IMR-90 (cell line): ENCODE results near the gene TSPAN31.

Experiments
- MAFK ChIP-seq: IDR thresholded peaks from 2 replicates; pipeline ENCODE4 v1.6.1; 2012; ENCODE audit warnings: low read depth, low read length, improper control_type of control experiment
- MAZ ChIP-seq: IDR thresholded peaks from 2 replicates; pipeline ENCODE4 v1.6.1; 2012; ENCODE audit warnings: low read depth, mild to moderate bottlenecking, low read length, improper control_type of control experiment, moderate library complexity, borderline replicate concordance
- MXI1 ChIP-seq: IDR thresholded peaks from 2 replicates; pipeline ENCODE4 v1.6.1; 2012; ENCODE audit warnings: low read depth, mild to moderate bottlenecking, low read length, moderate library complexity, borderline replicate concordance
- NFE2L2 ChIP-seq: fragments of 150-350 bp; IDR thresholded peaks from 2 replicates; pipeline ENCODE4 v1.6.1; 2016; ENCODE audit warnings: low read depth, mild to moderate bottlenecking, low read length
- POLR2A ChIP-seq: IDR thresholded peaks from 2 replicates; pipeline ENCODE4 v1.6.1; 2012; ENCODE audit warnings: mild to moderate bottlenecking, low read depth, low read length
- RAD21 ChIP-seq: IDR thresholded peaks from 2 replicates; pipeline ENCODE4 v1.6.1; 2012; ENCODE audit warnings: low read length, improper control_type of control experiment
- RCOR1 ChIP-seq: IDR thresholded peaks from 2 replicates; pipeline ENCODE4 v1.6.1; 2012; ENCODE audit warnings: mild to moderate bottlenecking, low read length, improper control_type of control experiment; ENCODE audit not compliant: insufficient replicate concordance
- RFX5 ChIP-seq: IDR thresholded peaks from 2 replicates; pipeline ENCODE4 v1.8.0; 2012; ENCODE audit warnings: low read depth, mild to moderate bottlenecking, low read length, moderate library complexity
- TF ChIP-seq, protein P1 (sequence below): conservative IDR thresholded peaks from 2 replicates; pipeline ENCODE4 v1.5.1; 2012; ENCODE audit warnings: mild to moderate bottlenecking, low read depth, low read length, improper control_type of control experiment
- TF ChIP-seq, protein P2 (sequence below): fragments of 150-350 bp; IDR thresholded peaks from 2 replicates; pipeline ENCODE4 v1.6.1; 2017; ENCODE audit warnings: mild to moderate bottlenecking, antibody characterized with exemption, low read length, low read depth
- TF ChIP-seq, protein P3 (sequence below): fragments of 150-350 bp; IDR thresholded peaks from 2 replicates; pipeline ENCODE4 v1.6.1; 2016; ENCODE audit warnings: low read depth, mild to moderate bottlenecking, low read length, moderate library complexity, borderline replicate concordance

DNA sequence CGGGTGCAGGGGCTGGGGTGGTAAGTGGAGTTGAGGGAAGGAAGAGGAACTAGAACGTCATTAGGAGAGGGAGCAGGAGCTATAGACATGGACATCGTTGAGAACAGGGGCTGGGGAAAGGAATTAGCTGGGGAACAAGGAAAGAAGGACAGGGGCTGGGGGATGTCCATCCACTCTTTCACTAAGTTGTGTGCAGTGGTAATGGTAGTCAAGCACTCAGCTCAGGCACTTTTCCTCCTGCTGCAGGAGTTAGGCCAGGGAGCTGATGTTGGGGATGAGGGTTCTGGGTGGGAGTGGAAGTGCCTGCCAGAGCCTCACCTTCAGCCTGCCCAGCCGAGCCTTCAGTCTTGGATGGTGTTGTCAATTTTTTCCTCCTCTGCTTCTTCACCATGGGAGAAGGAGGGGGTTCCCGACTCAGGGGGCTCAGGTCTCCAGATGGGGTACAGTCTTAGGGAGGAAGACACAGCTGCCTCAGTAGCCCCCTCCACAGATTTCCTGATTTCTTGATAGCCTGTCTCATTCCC is 15.5 kb upstream of the TSPAN31 start:
- TF ChIP-seq, protein P1, sequence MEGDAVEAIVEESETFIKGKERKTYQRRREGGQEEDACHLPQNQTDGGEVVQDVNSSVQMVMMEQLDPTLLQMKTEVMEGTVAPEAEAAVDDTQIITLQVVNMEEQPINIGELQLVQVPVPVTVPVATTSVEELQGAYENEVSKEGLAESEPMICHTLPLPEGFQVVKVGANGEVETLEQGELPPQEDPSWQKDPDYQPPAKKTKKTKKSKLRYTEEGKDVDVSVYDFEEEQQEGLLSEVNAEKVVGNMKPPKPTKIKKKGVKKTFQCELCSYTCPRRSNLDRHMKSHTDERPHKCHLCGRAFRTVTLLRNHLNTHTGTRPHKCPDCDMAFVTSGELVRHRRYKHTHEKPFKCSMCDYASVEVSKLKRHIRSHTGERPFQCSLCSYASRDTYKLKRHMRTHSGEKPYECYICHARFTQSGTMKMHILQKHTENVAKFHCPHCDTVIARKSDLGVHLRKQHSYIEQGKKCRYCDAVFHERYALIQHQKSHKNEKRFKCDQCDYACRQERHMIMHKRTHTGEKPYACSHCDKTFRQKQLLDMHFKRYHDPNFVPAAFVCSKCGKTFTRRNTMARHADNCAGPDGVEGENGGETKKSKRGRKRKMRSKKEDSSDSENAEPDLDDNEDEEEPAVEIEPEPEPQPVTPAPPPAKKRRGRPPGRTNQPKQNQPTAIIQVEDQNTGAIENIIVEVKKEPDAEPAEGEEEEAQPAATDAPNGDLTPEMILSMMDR = no peak
- no peak for TF ChIP-seq POLR2A
- TF ChIP-seq RCOR1 = no peak
- TF ChIP-seq MAFK = no peak
- TF ChIP-seq RAD21 = no peak
- TF ChIP-seq, protein P2, sequence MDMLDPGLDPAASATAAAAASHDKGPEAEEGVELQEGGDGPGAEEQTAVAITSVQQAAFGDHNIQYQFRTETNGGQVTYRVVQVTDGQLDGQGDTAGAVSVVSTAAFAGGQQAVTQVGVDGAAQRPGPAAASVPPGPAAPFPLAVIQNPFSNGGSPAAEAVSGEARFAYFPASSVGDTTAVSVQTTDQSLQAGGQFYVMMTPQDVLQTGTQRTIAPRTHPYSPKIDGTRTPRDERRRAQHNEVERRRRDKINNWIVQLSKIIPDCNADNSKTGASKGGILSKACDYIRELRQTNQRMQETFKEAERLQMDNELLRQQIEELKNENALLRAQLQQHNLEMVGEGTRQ = no peak
- TF ChIP-seq RFX5 = no peak
- no peak for TF ChIP-seq MAZ
- no peak for TF ChIP-seq MXI1
- TF ChIP-seq NFE2L2 = no peak
- TF ChIP-seq, protein P3, sequence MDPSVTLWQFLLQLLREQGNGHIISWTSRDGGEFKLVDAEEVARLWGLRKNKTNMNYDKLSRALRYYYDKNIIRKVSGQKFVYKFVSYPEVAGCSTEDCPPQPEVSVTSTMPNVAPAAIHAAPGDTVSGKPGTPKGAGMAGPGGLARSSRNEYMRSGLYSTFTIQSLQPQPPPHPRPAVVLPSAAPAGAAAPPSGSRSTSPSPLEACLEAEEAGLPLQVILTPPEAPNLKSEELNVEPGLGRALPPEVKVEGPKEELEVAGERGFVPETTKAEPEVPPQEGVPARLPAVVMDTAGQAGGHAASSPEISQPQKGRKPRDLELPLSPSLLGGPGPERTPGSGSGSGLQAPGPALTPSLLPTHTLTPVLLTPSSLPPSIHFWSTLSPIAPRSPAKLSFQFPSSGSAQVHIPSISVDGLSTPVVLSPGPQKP = no peak
